Natural killer cell treated with Interleukin-12 subunit alpha and Interleukin-12 subunit beta and Interleukin-15 and Interleukin-18, amount 100 ng/mL, for 72 hours (primary cell): ENCODE results near the gene SMIM44. TPM values are rescaled to one million over a fixed set of nuclear protein-coding genes. Genes with fewer than 3 reads are reported as not detected.
"Not testable (repeated sequence)": the region's sequence is repeated elsewhere in the genome, so short reads cannot be mapped to it uniquely, and the experiment has no call there.

Source experiments
- ATAC-seq, 2 donors: fragments of 150-1000 bp; cut with Tn5 transposase in 1 of 2; sonication (Bioruptor Pico), chemical (Tn5 transposase) in 1 of 2; 2 replicates each; pipeline ENCODE4 v1.10.0; 2021
- DNase-seq: peaks from one replicate; pipeline ENCODE4 v3.0.0; 2022; ENCODE audit warnings: low spot score
- H3K27ac Mint-ChIP-seq, 2 donors: 1 replicate in 1 of 2; 2 replicates in 1 of 2; pipeline ENCODE4 v1.8.0; 2022; ENCODE audit warnings: mixed read lengths in 2 of 2, mild to moderate bottlenecking in 1 of 2, moderate library complexity in 1 of 2
- H3K27me3 Mint-ChIP-seq, 2 donors: 1 replicate in 1 of 2; 2 replicates in 1 of 2; pipeline ENCODE4 v1.8.0; 2022; ENCODE audit warnings: mixed read lengths in 2 of 2
- H3K36me3 Mint-ChIP-seq: one replicate; pipeline ENCODE4 v1.8.0; 2022; ENCODE audit warnings: mixed read lengths
- H3K4me1 Mint-ChIP-seq, 2 donors: 1 replicate in 1 of 2; 2 replicates in 1 of 2; pipeline ENCODE4 v1.8.0; 2022; ENCODE audit warnings: low read depth in 2 of 2, mixed read lengths in 2 of 2, mild to moderate bottlenecking in 1 of 2
- H3K4me3 Mint-ChIP-seq: one replicate; pipeline ENCODE4 v1.8.0; 2022; ENCODE audit warnings: mixed read lengths
- H3K9me3 Mint-ChIP-seq: 2 replicates; pipeline ENCODE4 v1.8.0; 2022; ENCODE audit warnings: mixed read lengths
- total RNA-seq, 2 donors: library from RNA; stranded (reverse); gene quantifications; one replicate each; pipeline ENCODE4 v1.2.3, GENCODE V29; 2022

Gene SMIM44
- not detected for total RNA-seq

DNA sequence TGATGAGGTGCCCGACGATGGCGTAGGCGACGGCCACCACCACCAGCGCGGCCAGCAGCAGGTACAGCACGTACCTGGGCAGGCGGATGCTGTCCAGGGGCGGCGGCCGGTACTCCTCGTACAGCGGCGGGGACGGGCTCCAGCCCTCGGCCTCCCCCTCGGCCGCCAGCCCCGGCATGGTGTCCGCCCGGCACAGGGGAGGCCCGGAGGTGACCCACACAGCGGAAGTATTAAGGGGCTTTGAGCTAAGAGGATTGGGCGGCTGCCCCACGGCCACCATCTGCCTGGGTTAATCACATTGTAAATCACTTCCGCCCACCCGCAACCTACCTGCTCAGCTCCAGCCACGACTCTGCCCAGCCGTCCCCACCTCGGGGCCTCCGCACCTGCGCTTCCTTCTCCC lies at the start of gene SMIM44:
Gene SMIM44, minus strand, starts transcription at position 216 of the 403 bp plus-strand sequence. Its CDS starts 38 bp downstream, at position 178.
- ATAC-seq: no peak
- Mint-ChIP-seq H3K27me3 (no peaks in the 10 kb centered on the region), H3K4me1 (peaks cover 12 to 18% of the 10 kb centered on the region in 2 donors), H3K36me3 (no peaks in the 10 kb centered on the region), H3K9me3 (no peaks in the 10 kb centered on the region), H3K4me3 (no peak within 1 kb of the TSS), H3K27ac (no peak within 1 kb of the TSS)
- no peak for DNase-seq

DNA sequence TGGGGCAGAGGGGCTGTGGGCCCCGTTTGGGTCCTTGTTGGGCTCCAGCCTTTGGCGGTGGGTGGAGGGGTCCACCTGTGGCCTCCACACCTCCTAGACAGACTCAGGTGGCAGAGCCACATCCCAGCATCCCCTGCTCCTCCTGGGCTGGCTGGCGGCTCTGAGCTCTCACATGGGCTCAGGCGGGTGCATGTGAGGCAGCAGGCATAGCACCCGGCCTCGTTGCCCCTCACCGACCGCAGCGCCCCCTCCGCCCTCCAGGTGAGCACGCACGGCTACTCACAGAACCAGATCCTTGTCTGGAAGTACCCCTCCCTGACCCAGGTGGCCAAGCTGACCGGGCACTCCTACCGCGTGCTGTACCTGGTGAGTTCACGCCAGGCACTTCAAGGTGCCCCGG lies 49.8 kb upstream of the SMIM44 start:
- Mint-ChIP-seq H3K27me3 (no peaks in the 10 kb centered on the region), H3K9me3 (no peaks in the 10 kb centered on the region), H3K27ac (no peak overlapping the region), H3K36me3 (no peaks in the 10 kb centered on the region), H3K4me1 (no peaks in the 10 kb centered on the region), H3K4me3 (no peak overlapping the region)
- ATAC-seq: no peak
- DNase-seq: no peak

DNA sequence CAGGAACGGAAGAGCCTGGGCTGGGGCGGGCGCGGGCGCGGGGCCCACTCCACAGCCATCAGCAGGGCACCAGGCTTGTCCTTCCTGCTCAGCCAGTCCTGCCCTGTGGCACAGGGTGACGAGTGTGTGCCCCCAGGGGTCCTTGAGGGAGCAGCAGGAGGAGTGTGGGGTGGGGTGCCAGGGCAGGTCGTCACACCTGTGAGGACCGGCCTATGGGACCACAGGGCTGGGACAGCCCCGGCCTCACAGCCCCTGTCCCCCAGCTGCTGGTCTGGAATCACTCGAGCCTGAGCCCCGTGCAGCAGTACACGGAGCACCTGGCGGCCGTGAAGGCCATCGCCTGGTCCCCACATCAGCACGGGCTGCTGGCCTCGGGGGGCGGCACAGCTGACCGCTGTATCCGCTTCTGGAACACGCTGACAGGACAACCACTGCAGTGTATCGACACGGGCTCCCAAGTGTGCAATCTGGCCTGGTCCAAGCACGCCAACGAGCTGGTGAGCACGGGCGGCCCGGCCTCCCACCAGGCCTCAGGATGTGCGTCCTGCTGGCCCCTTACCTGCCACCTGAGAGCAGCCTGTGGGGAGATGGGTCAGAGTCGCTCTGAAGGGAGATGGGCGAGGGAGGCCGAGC lies 49.0 kb upstream of the SMIM44 start:
- no peak overlapping the region for H3K4me3 Mint-ChIP-seq
- H3K9me3 Mint-ChIP-seq: no peaks in the 10 kb centered on the region
- no peaks in the 10 kb centered on the region for H3K4me1 Mint-ChIP-seq
- DNase-seq (no peak), ATAC-seq (no peak)
- H3K36me3 Mint-ChIP-seq: no peaks in the 10 kb centered on the region
- H3K27ac Mint-ChIP-seq: no peak overlapping the region
- no peaks in the 10 kb centered on the region for H3K27me3 Mint-ChIP-seq

DNA sequence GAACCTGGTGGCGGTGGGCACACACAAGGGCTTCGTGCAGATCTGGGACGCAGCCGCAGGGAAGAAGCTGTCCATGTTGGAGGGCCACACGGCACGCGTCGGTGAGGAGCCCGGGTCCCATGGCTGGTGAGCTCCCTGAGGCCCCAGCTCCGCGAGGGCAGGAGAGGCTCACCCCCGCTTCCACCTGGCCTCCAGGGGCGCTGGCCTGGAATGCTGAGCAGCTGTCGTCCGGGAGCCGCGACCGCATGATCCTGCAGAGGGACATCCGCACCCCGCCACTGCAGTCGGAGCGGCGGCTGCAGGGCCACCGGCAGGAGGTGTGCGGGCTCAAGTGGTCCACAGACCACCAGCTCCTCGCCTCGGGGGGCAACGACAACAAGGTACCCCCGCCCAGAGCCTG lies 48.5 kb upstream of the SMIM44 start:
- DNase-seq (no peak), ATAC-seq (no peak)
- H3K36me3 Mint-ChIP-seq: no peaks in the 10 kb centered on the region
- H3K4me3 Mint-ChIP-seq: no peak overlapping the region
- H3K9me3 Mint-ChIP-seq: no peaks in the 10 kb centered on the region
- no peak overlapping the region for H3K27ac Mint-ChIP-seq
- H3K27me3 Mint-ChIP-seq: no peaks in the 10 kb centered on the region
- H3K4me1 Mint-ChIP-seq: peaks cover 0 to 2% of the 10 kb centered on the region in 2 donors

DNA sequence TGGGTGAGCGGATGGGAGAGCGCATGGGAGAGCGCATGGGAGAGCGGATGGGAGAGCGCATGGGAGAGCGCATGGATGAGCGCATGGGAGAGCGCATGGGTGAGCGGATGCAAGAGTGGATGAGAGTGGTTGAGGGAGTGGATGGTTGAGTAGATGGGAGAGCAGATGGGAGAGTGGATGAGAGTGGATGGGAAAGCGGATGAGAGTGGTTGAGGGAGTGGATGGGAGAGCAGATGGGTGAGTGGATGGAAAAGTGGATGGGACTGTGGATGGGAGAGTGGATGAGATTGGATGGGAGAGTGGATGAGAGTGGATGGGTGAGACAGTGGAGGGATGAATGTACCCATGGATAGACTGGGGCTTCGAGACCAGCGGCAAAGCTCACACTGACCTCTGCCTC lies 47.1 kb upstream of the SMIM44 start:
- DNase-seq (no peak), ATAC-seq (no peak)
- H3K27me3 Mint-ChIP-seq: no peaks in the 10 kb centered on the region
- no peaks in the 10 kb centered on the region for H3K9me3 Mint-ChIP-seq
- no peaks in the 10 kb centered on the region for H3K36me3 Mint-ChIP-seq
- H3K27ac Mint-ChIP-seq: no peak overlapping the region
- no peak overlapping the region for H3K4me3 Mint-ChIP-seq
- peaks cover 0 to 2% of the 10 kb centered on the region in 2 donors for H3K4me1 Mint-ChIP-seq

DNA sequence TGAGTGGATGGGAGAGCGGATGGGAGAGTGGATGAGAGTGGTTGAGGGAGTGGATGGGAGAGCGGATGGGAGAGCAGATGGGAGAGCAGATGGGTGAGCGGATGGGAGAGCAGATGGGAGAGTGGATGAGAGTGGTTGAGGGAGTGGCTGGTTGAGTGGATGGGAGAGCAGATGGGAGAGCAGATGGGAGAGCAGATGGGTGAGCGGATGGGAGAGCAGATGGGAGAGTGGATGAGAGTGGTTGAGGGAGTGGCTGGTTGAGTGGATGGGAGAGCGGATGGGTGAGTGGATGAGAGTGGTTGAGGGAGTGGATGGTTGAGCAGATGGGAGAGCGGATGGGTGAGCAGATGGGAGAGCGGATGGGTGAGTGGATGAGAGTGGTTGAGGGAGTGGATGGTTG lies 46.1 kb upstream of the SMIM44 start:
- not testable (repeated sequence) for H3K4me3 Mint-ChIP-seq, H3K27me3 Mint-ChIP-seq, H3K36me3 Mint-ChIP-seq, H3K4me1 Mint-ChIP-seq, H3K27ac Mint-ChIP-seq, H3K9me3 Mint-ChIP-seq, ATAC-seq, DNase-seq

DNA sequence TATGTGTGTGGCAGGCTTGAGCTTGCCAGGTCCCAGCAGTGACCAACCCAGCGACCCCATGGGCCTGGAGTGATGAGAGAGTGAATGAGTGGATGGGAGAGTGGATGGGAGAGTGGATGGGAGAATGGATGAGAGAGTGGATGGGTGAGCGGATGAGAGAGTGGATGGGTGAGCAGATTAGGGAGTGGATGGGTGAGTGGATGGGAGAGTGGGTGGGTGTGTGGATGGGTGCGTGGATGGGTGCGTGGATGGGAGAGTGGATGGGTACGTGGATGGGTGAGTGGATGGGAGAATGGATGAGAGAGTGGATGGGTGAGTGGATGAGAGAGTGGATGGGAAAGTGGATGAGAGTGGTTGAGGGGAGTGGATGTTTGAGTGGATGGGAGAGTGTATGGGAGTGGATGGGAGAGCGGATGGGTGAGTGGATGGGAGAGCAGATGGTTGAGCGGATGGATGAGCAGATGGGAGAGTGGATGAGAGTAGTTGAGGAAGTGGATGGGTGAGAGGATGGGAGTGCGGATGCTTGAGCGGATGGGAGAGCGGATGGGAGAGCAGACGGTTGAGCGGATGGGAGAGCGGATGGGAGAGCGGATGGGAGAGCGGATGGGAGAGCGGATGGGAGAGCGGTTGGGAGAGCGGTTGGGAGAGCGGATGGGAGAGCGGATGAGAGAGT lies 45.4 kb upstream of the SMIM44 start:
- no peak overlapping the region for H3K4me3 Mint-ChIP-seq
- H3K9me3 Mint-ChIP-seq: no peaks in the 10 kb centered on the region
- H3K4me1 Mint-ChIP-seq: peaks cover 0 to 6% of the 10 kb centered on the region in 2 donors
- H3K27ac Mint-ChIP-seq: no peak overlapping the region
- ATAC-seq (no peak), DNase-seq (no peak)
- no peaks in the 10 kb centered on the region for H3K27me3 Mint-ChIP-seq
- no peaks in the 10 kb centered on the region for H3K36me3 Mint-ChIP-seq

DNA sequence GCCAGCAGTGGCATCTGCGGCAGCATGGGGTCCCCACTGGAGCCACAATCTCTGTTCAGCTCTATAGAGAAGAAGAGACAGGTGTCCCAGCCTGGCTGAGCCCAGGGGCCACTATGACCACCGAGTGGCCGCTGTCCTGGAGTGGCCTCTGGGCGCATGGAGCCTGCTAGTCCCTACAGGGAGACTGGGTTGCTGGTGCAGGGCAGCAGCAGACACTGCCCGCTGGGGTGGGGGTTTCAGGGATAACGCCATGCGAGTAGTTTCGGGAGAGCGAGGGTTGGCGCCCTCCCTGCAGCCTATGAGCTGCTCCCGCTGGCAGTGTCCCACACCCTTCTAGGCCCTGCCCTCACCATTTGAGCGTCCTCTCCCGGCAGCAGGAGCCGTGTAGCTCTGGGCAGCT lies 44.8 kb upstream of the SMIM44 start:
- no peak for ATAC-seq
- no peak for DNase-seq
- Mint-ChIP-seq H3K9me3 (no peaks in the 10 kb centered on the region), H3K27me3 (no peaks in the 10 kb centered on the region), H3K4me3 (no peak overlapping the region), H3K27ac (no peak overlapping the region), H3K4me1 (peaks cover 0 to 6% of the 10 kb centered on the region in 2 donors), H3K36me3 (no peaks in the 10 kb centered on the region)

DNA sequence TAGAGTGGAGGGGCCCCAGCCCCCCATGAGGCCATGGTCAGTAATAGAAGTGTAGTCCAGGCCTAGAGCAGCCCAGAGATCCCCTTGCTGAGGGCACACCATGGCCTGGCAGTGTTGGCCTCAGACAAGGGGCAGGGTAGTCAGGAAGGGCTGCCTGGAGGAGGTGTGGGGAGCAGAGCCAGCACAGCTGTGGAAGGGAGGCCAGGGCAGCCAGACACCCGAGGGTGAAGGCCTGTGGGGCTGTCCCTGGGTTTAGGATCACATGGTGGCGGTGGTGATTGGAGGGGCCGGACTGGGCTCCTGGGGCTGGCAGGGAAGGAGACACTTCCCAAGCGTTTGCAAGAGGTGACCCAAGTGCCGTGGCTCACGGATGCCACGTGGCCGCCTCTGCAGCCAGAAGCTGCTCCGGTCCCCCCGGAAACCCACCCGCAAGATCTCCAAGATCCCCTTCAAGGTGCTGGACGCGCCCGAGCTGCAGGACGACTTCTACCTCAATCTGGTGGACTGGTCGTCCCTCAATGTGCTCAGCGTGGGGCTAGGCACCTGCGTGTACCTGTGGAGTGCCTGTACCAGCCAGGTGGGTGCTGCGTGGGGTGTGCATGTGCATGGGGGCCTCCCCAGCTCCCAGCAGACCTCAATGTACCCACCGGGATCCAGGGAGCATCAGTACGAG lies 44.1 kb upstream of the SMIM44 start:
- no peak overlapping the region for H3K27ac Mint-ChIP-seq
- H3K4me1 Mint-ChIP-seq: peaks cover 0 to 6% of the 10 kb centered on the region in 2 donors
- H3K27me3 Mint-ChIP-seq: no peaks in the 10 kb centered on the region
- H3K36me3 Mint-ChIP-seq: no peaks in the 10 kb centered on the region
- H3K4me3 Mint-ChIP-seq: no peak overlapping the region
- ATAC-seq: no peak
- no peaks in the 10 kb centered on the region for H3K9me3 Mint-ChIP-seq
- no peak for DNase-seq

DNA sequence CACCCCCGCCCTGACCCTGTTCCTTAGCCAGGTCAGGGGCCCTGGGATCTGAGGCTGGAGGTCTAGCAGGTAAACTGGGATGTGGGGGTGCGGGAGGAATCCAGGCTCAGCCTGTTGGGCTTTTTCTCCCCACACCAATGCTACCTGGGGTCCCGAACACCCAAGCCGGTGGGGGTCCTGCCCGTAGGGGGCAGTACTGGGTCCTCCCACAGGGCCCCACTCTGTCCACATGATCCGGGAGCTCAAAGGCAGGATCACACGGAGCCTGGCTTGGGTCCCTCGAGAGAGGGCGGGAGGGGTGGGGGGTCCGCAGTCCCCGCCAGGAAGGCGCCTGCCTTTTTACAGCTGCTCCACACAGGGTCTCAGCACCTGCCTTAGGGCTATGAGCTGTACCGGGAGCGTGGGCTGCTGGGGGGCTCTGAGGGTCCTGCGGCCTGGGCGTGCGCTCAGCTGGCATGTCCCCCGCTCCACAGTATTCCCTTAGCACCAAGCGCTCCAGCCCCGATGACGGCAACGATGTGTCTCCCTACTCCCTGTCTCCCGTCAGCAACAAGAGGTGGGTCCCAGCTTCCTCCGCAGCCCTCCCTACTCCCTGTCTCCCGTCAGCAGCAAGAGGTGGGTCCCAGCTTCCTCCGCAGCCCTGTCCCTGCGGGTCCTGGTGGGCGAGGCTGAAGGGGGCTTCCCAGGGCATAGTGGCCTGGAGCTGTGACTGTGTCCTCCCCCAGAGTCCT lies 43.4 kb upstream of the SMIM44 start:
- Mint-ChIP-seq H3K9me3 (no peaks in the 10 kb centered on the region), H3K27ac (no peak overlapping the region), H3K27me3 (no peaks in the 10 kb centered on the region), H3K36me3 (no peaks in the 10 kb centered on the region), H3K4me3 (no peak overlapping the region), H3K4me1 (peaks cover 0 to 9% of the 10 kb centered on the region in 2 donors)
- ATAC-seq: no peak
- no peak for DNase-seq

DNA sequence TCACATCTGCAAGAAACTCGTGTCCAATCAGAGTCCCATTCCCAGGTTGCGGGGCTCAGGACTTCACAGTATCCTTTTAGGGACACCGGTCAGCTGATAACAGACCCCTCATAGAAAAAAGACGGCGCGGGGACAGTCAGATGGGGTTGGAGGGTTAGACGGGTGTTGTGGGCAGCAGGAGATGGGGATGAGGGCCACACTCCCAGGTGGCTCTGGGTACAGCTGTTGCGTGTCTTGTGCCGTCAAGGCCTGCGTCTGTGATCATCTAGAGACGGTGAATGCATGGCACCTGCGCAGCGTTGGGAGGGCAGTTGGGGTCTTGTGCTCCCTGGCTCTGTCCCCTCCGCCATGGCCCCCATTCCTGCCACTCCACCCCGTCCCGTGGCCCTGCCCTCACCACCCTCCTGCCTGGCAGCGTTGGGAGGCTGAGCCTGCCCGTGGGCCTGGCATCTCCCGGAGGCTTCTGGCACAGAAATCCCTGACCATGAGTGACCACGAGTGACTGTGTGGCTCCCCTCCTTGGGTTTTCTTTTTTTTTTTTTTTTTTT lies 41.7 kb upstream of the SMIM44 start:
- H3K9me3 Mint-ChIP-seq: no peaks in the 10 kb centered on the region
- no peaks in the 10 kb centered on the region for H3K36me3 Mint-ChIP-seq
- no peak overlapping the region for H3K27ac Mint-ChIP-seq
- H3K27me3 Mint-ChIP-seq: no peaks in the 10 kb centered on the region
- H3K4me1 Mint-ChIP-seq: peaks cover 6 to 15% of the 10 kb centered on the region in 2 donors
- DNase-seq (no peak), ATAC-seq (no peak)
- no peak overlapping the region for H3K4me3 Mint-ChIP-seq

DNA sequence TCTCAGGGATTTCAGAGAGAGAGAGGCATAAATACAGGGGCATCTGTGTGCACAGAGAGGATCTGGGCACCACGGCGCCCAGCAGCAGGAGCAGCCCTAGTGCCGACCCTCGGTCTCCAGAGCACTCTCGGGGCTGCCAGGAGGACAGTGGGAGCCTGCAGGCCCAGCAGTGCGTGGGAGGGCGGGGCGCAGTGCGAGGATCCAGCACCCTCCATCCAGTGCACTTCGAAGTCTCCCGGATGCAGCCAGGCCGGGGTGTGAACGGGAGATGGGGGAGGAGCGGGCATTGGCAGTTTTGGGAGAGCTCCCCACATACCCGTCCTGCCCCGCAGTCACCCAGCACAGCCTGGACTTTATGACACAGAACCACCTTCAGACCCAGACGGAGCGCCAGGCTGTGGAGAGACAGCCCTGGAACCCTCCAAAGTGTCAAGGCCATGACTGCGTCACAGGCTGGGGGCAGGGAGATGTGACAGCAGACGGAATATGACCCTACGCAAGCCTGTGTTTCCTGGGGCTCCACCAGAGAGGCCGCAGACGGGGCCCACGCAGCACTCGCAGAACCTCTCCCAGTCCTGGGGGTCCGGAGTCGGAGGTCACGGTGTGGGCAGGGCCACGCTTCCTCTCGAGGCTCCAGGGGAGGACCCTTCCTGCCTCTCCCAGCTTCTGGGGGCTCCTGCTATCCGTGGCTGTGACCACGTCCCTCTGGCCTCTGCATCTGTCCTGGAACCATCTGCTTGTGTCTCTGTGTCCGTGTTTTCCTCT lies 41.0 kb upstream of the SMIM44 start:
- peaks cover 6 to 15% of the 10 kb centered on the region in 2 donors for H3K4me1 Mint-ChIP-seq
- H3K36me3 Mint-ChIP-seq: no peaks in the 10 kb centered on the region
- no peaks in the 10 kb centered on the region for H3K9me3 Mint-ChIP-seq
- H3K27me3 Mint-ChIP-seq: no peaks in the 10 kb centered on the region
- H3K4me3 Mint-ChIP-seq: no peak overlapping the region
- no peak for DNase-seq
- no peak overlapping the region for H3K27ac Mint-ChIP-seq
- no peak for ATAC-seq

DNA sequence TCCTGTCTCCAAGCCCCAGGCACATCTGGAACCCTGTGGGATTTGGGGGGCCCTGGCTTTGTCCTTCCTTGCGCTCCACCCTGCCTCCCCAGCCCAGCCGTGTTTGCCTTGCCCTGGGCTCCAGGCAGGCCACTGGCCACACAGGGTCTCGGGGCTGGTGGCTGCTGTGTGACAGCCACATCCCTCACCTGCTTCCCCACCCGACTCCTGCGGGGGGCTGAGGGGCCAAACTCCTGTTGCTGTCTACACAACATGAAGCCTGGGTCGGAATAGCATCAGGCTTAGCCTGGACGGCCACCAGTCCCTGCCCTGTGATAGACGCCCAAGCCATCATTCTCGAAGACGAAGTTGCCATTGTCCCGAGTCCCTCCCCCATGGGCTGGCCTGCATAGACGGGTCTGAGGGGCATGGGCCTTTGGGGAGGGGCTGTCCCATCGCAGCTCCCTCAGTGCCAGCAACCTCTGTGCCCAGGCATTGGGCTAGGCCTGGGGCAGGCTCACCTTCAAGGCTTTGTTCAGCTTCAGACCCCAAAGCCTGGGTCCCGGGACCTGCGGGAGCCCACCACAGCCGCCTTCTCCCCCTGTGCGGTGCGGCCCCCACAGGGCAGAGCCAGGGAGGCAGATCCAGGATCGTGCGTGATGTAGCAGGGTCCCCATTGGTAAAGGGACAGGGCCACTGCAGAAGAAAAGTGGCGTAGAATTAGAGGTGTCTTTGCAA lies 40.3 kb upstream of the SMIM44 start:
- Mint-ChIP-seq H3K27ac (no peak overlapping the region), H3K4me1 (peaks cover 6 to 15% of the 10 kb centered on the region in 2 donors), H3K27me3 (no peaks in the 10 kb centered on the region), H3K36me3 (no peaks in the 10 kb centered on the region), H3K9me3 (no peaks in the 10 kb centered on the region), H3K4me3 (no peak overlapping the region)
- no peak for DNase-seq
- no peak for ATAC-seq
